ENCODE measurements around the gene NEDD1. TPM values are rescaled to one million over a fixed set of nuclear protein-coding genes. Genes with fewer than 3 reads are reported as not detected.

Gene NEDD1
- total RNA-seq, 1 experiment from 2014 or later = 43.4 TPM

DNA sequence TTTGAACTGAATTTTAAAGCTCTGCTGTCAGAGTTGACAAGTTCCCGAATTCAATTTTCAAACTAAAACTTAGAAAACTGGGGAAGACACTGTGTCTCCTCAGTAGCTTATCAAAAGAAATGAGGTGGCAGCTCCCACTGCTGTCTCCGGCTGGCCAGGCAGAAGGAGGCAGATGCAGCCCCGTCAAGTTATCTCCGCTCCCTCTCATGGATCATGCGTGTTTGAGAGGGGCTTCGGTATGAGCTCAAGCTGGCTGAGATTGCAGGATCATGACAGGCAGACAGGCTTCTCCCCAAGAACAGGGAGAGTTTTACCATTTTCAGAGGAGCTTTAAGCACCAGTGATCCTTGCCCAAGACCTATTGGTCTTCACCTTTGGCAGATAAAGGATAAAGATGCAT is 88.8 kb downstream of the NEDD1 start:
- Histone ChIP-seq H3K4me1 (ENCODE audit: insufficient read depth, low read length) (no peaks in the 10 kb centered on the region), H3K4me3 (ENCODE audit: low read length) (no peak overlapping the region), H3K9me3 (ENCODE audit: low read length) (no peaks in the 10 kb centered on the region), H3K9ac (ENCODE audit: low read length) (no peak overlapping the region), H2AFZ (ENCODE audit: low read length) (no peak overlapping the region), H3K4me2 (ENCODE audit: low read length) (no peak overlapping the region), H3K9me2 (replicated peaks; ENCODE audit: low read length) (no peaks in the 10 kb centered on the region), H3K27ac (ENCODE audit: low read length) (no peak overlapping the region), H3K79me2 (ENCODE audit: low read length) (no peaks in the 10 kb centered on the region), H3K27me3 (ENCODE audit: low read length) (peaks cover 96% of the 10 kb centered on the region), H3K36me3 (ENCODE audit: low read depth, low read length) (no peaks in the 10 kb centered on the region), H4K20me1 (ENCODE audit: low read length) (no peaks in the 10 kb centered on the region), H3F3A (ENCODE audit: low read length, unreplicated experiment) (no peaks in the 10 kb centered on the region)
- intact Hi-C loops (cut with micrococcal nuclease) = no loop called here
- ChIA-PET CTCF (no interaction called here), POLR2A (ENCODE audit: unreplicated experiment) (no interaction called here)
- ATAC-seq (no peak), DNase-seq (no peak)
- no TSS peak for BruUV-seq (replicated peaks)
- TF ChIP-seq EZH2phosphoT487 (IDR thresholded peaks at IDR 0.05; ENCODE audit: borderline replicate concordance, low read length) (no peak), EZH2 (IDR thresholded peaks at IDR 0.05; ENCODE audit: low read length, unreplicated experiment) (no peak)
- TF ChIP-seq, protein P1, sequence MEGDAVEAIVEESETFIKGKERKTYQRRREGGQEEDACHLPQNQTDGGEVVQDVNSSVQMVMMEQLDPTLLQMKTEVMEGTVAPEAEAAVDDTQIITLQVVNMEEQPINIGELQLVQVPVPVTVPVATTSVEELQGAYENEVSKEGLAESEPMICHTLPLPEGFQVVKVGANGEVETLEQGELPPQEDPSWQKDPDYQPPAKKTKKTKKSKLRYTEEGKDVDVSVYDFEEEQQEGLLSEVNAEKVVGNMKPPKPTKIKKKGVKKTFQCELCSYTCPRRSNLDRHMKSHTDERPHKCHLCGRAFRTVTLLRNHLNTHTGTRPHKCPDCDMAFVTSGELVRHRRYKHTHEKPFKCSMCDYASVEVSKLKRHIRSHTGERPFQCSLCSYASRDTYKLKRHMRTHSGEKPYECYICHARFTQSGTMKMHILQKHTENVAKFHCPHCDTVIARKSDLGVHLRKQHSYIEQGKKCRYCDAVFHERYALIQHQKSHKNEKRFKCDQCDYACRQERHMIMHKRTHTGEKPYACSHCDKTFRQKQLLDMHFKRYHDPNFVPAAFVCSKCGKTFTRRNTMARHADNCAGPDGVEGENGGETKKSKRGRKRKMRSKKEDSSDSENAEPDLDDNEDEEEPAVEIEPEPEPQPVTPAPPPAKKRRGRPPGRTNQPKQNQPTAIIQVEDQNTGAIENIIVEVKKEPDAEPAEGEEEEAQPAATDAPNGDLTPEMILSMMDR (conservative IDR thresholded peaks at IDR 0.05; ENCODE audit: low read depth, low read length) = no peak

DNA sequence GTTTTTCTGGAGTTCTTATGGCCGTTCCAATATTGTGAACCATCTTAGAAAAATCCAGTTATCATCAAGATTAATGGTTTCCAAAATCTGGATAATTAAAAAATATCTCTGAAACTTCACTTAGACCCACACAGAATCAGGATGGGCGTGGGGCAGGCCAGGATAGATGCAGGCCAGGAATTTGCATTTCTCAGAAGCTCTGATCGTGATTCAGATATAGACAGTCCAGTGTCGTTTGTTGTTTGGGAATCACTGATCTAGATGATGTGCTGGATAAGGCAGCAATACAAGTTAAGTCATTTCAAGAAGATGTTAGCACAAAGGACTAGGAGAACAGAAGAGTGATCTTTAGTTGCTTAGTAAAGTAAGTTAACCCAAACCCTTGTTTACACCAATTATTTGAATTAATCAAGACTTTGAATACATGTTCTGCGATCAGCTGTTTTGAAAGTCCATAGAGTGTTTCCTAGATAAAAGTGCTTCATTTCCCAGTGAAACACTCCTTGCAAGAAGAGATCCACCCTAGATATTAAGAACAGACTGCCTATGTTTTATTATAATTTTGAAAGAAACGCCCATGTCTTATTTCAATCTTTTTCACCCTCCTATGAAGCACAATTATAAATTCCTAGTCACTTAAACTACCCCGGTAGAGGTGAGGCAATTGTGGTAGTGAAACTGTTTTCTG is 90.9 kb downstream of the NEDD1 start:
- Histone ChIP-seq H3K9ac (ENCODE audit: low read length) (no peak overlapping the region), H3K4me3 (ENCODE audit: low read length) (no peak overlapping the region), H3K27me3 (ENCODE audit: low read length) (peaks cover 91% of the 10 kb centered on the region), H3K79me2 (ENCODE audit: low read length) (no peaks in the 10 kb centered on the region), H3K9me2 (replicated peaks; ENCODE audit: low read length) (no peaks in the 10 kb centered on the region), H3K9me3 (ENCODE audit: low read length) (no peaks in the 10 kb centered on the region), H3K27ac (ENCODE audit: low read length) (no peak overlapping the region), H3F3A (ENCODE audit: low read length, unreplicated experiment) (no peaks in the 10 kb centered on the region), H4K20me1 (ENCODE audit: low read length) (no peaks in the 10 kb centered on the region), H3K4me2 (ENCODE audit: low read length) (no peak overlapping the region), H2AFZ (ENCODE audit: low read length) (no peak overlapping the region), H3K36me3 (ENCODE audit: low read depth, low read length) (no peaks in the 10 kb centered on the region), H3K4me1 (ENCODE audit: insufficient read depth, low read length) (no peaks in the 10 kb centered on the region)
- ChIA-PET POLR2A (ENCODE audit: unreplicated experiment) (no interaction called here), CTCF (no interaction called here)
- no peak for DNase-seq
- intact Hi-C loops (cut with micrococcal nuclease) = no loop called here
- no TSS peak for BruUV-seq (replicated peaks)
- ATAC-seq = no peak
- TF ChIP-seq, protein P1 (conservative IDR thresholded peaks at IDR 0.05; ENCODE audit: low read depth, low read length) = no peak
- TF ChIP-seq EZH2phosphoT487 (IDR thresholded peaks at IDR 0.05; ENCODE audit: borderline replicate concordance, low read length) (no peak), EZH2 (IDR thresholded peaks at IDR 0.05; ENCODE audit: low read length, unreplicated experiment) (no peak)

GRCh38 chr12:97003276-97003675 is 96.2 kb downstream of the NEDD1 start:
- Histone ChIP-seq H3K9me2 (replicated peaks; ENCODE audit: low read length) (no peaks in the 10 kb centered on the region), H3K9me3 (ENCODE audit: low read length) (no peaks in the 10 kb centered on the region), H3K4me1 (ENCODE audit: insufficient read depth, low read length) (no peaks in the 10 kb centered on the region), H3K79me2 (ENCODE audit: low read length) (no peaks in the 10 kb centered on the region), H3K36me3 (ENCODE audit: low read depth, low read length) (no peaks in the 10 kb centered on the region), H3K27me3 (ENCODE audit: low read length) (peaks cover 72% of the 10 kb centered on the region), H3K9ac (ENCODE audit: low read length) (no peak overlapping the region), H3K4me2 (ENCODE audit: low read length) (no peak overlapping the region), H4K20me1 (ENCODE audit: low read length) (no peaks in the 10 kb centered on the region), H3K27ac (ENCODE audit: low read length) (no peak overlapping the region), H3F3A (ENCODE audit: low read length, unreplicated experiment) (no peaks in the 10 kb centered on the region), H2AFZ (ENCODE audit: low read length) (no peak overlapping the region), H3K4me3 (ENCODE audit: low read length) (no peak overlapping the region)
- BruUV-seq (replicated peaks) = no TSS peak
- intact Hi-C loops (cut with micrococcal nuclease) = no loop called here
- DNase-seq (no peak), ATAC-seq (no peak)
- POLR2A ChIA-PET (ENCODE audit: unreplicated experiment) = no interaction called here
- TF ChIP-seq EZH2phosphoT487 (IDR thresholded peaks at IDR 0.05; ENCODE audit: borderline replicate concordance, low read length) (no peak), EZH2 (IDR thresholded peaks at IDR 0.05; ENCODE audit: low read length, unreplicated experiment) (no peak)
- TF ChIP-seq, protein P1 (conservative IDR thresholded peaks at IDR 0.05; ENCODE audit: low read depth, low read length) = no peak
- CTCF ChIA-PET = no interaction called here

Measured in PC-3 (cell line).